NT2/D1 (cell line): ENCODE data around the gene PRKCB.

ENCODE experiments used
- YY1 ChIP-seq: IDR thresholded peaks from 2 replicates; pipeline ENCODE4 v1.6.1; 2011; ENCODE audit not compliant: insufficient read length, insufficient read depth
- ZNF274 ChIP-seq: IDR thresholded peaks from 2 replicates; pipeline ENCODE4 v1.6.1; 2011; ENCODE audit warnings: mild to moderate bottlenecking, low read depth, low read length

DNA sequence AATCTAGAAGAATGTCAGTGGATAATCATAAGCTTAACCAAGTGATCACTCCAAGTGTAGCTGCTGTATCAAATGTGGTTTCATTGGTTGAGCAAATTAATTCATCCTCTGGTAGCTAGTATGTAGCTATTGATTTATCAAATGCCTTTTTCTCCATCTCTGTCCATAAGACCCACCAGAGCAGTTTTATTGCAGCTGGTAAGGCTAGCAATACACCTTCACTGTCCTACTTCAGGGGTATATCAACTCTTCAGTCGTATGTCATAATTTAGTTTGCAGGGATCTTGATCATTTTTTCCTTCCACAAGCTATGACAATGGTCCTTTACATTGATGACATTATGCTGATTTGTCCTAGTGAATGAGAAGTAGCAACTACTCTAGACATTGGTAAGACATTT lies 158.8 kb downstream of the PRKCB start:
- TF ChIP-seq YY1, result no peak
- TF ChIP-seq ZNF274, result no peak
